Measurements from ENCODE around the gene ASIC5. TPM values are rescaled to one million over a fixed set of nuclear protein-coding genes. Genes with fewer than 3 reads are reported as not detected.

ASIC5 gene
- total and polyA plus RNA-seq, 2 experiments from 2014 or later = not detected

GRCh38 chr4:155828628-155829027 is 37.4 kb downstream of the ASIC5 start:
- H3K4me1 ChIP-seq (ENCODE audit: insufficient read depth) = no peaks in the 10 kb centered on the region
- H3K4me3 ChIP-seq = no peak overlapping the region
- no peak overlapping the region for H3K4me2 ChIP-seq
- H3K79me2 ChIP-seq = no peaks in the 10 kb centered on the region
- peak overlapping the region; percentile 56 for H3K27ac ChIP-seq
- no peak overlapping the region for H2AFZ ChIP-seq
- H3K9me2 ChIP-seq (replicated peaks; ENCODE audit: insufficient read depth) = no peaks in the 10 kb centered on the region
- TF ChIP-seq, protein P1, sequence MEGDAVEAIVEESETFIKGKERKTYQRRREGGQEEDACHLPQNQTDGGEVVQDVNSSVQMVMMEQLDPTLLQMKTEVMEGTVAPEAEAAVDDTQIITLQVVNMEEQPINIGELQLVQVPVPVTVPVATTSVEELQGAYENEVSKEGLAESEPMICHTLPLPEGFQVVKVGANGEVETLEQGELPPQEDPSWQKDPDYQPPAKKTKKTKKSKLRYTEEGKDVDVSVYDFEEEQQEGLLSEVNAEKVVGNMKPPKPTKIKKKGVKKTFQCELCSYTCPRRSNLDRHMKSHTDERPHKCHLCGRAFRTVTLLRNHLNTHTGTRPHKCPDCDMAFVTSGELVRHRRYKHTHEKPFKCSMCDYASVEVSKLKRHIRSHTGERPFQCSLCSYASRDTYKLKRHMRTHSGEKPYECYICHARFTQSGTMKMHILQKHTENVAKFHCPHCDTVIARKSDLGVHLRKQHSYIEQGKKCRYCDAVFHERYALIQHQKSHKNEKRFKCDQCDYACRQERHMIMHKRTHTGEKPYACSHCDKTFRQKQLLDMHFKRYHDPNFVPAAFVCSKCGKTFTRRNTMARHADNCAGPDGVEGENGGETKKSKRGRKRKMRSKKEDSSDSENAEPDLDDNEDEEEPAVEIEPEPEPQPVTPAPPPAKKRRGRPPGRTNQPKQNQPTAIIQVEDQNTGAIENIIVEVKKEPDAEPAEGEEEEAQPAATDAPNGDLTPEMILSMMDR (IDR thresholded peaks at IDR 0.05; ENCODE audit: poor library complexity) = no peak
- TF ChIP-seq EZH2phosphoT487 (IDR thresholded peaks at IDR 0.05; ENCODE audit: low read depth, severe bottlenecking, unreplicated experiment) = no peak
- TF ChIP-seq EZH2 (IDR thresholded peaks at IDR 0.05; ENCODE audit: borderline replicate concordance) = no peak
- H4K20me1 ChIP-seq (ENCODE audit: insufficient read depth, poor library complexity, severe bottlenecking) = no peaks in the 10 kb centered on the region
- H3K9me3 ChIP-seq (ENCODE audit: low read depth) = no peaks in the 10 kb centered on the region
- DNase-seq (ENCODE audit: low spot score) = no peak
- no peaks in the 10 kb centered on the region for H3K27me3 ChIP-seq
- no peaks in the 10 kb centered on the region for H3K36me3 ChIP-seq (replicated peaks; ENCODE audit: insufficient read depth, low read depth)
- WGBS (ENCODE audit: low lambda C conversion rate, missing lambda C conversion rate) = 84% methylated on average over 3 of the region's 3 CpGs

DNA sequence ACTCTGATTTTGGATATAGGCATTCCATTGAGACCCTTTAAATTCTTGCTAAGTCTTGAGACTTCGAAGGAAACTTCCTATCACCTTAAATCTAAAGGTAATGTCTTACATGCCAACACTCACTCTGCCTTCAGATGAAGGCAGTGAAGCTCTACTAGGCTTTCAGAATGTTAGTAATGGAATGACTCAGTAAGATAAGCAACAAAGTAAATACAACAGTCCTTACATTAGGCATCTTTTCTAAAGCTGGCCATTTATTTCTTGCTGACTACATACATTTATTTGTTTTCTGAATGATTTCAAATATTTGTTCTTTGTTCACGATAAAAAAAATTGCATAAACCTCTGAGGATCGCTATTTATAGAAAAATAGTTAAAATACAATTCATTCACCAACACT is 43.5 kb downstream of the ASIC5 start:
- Histone ChIP-seq H3K36me3 (replicated peaks; ENCODE audit: insufficient read depth, low read depth) (no peaks in the 10 kb centered on the region), H3K9me2 (replicated peaks; ENCODE audit: insufficient read depth) (no peaks in the 10 kb centered on the region), H3K27ac (no peak overlapping the region), H2AFZ (no peak overlapping the region), H3K4me3 (no peak overlapping the region), H3K4me1 (ENCODE audit: insufficient read depth) (no peaks in the 10 kb centered on the region), H4K20me1 (ENCODE audit: insufficient read depth, poor library complexity, severe bottlenecking) (no peaks in the 10 kb centered on the region), H3K27me3 (no peaks in the 10 kb centered on the region), H3K4me2 (no peak overlapping the region), H3K79me2 (no peaks in the 10 kb centered on the region), H3K9me3 (ENCODE audit: low read depth) (no peaks in the 10 kb centered on the region)
- WGBS (ENCODE audit: low lambda C conversion rate, missing lambda C conversion rate) = 31% methylated on average over 3 of the region's 3 CpGs
- TF ChIP-seq, protein P1 (IDR thresholded peaks at IDR 0.05; ENCODE audit: poor library complexity) = no peak
- TF ChIP-seq EZH2 (IDR thresholded peaks at IDR 0.05; ENCODE audit: borderline replicate concordance) (no peak), EZH2phosphoT487 (IDR thresholded peaks at IDR 0.05; ENCODE audit: low read depth, severe bottlenecking, unreplicated experiment) (no peak)
- DNase-seq (ENCODE audit: low spot score) = no peak

GRCh38 chr4:155820887-155821518 is 45.1 kb downstream of the ASIC5 start:
- no peak overlapping the region for H3K27ac ChIP-seq
- no peaks in the 10 kb centered on the region for H3K9me2 ChIP-seq (replicated peaks; ENCODE audit: insufficient read depth)
- no peaks in the 10 kb centered on the region for H3K79me2 ChIP-seq
- H3K36me3 ChIP-seq (replicated peaks; ENCODE audit: insufficient read depth, low read depth) = no peaks in the 10 kb centered on the region
- no peak overlapping the region for H3K4me3 ChIP-seq
- H2AFZ ChIP-seq = no peak overlapping the region
- no peaks in the 10 kb centered on the region for H3K4me1 ChIP-seq (ENCODE audit: insufficient read depth)
- TF ChIP-seq EZH2phosphoT487 (IDR thresholded peaks at IDR 0.05; ENCODE audit: low read depth, severe bottlenecking, unreplicated experiment) (no peak), EZH2 (IDR thresholded peaks at IDR 0.05; ENCODE audit: borderline replicate concordance) (no peak)
- TF ChIP-seq, protein P1 (IDR thresholded peaks at IDR 0.05; ENCODE audit: poor library complexity) = no peak
- no peaks in the 10 kb centered on the region for H3K9me3 ChIP-seq (ENCODE audit: low read depth)
- DNase-seq (ENCODE audit: low spot score) = no peak
- H3K4me2 ChIP-seq = no peak overlapping the region
- no peaks in the 10 kb centered on the region for H4K20me1 ChIP-seq (ENCODE audit: insufficient read depth, poor library complexity, severe bottlenecking)
- 94% methylated on average over 4 of the region's 4 CpGs for WGBS (ENCODE audit: low lambda C conversion rate, missing lambda C conversion rate)
- H3K27me3 ChIP-seq = no peaks in the 10 kb centered on the region

All from hepatocyte (in vitro differentiated cells).